K562 (cell line): ENCODE measurements around the gene ISM1. TPM values are rescaled to one million over a fixed set of nuclear protein-coding genes. Genes with fewer than 3 reads are reported as not detected.

Source experiments
- ATAC-seq: fragments of 200-7000 bp; cut with Tn5 transposase; 3 replicates; pipeline ENCODE4 v1.9.1; 2020; ENCODE audit warnings: moderate library complexity
- BruUV-seq: library from RNA; stranded (reverse); fragments of 400-500 nt; replicated peaks from 2 replicates; lab custom pipeline; 2021; lab: Mats Ljungman, UMichigan
- CTCF ChIA-PET: fragments of 300-600 bp; formaldehyde crosslinking; extraction: SDS; loops from one replicate; lab custom pipeline; 2021; ENCODE audit warnings: low intra/inter-chr PET ratio; lab: Yijun Ruan, JAX
- POLR2A ChIA-PET: fragments of 300-600, 350-650 bp; sonication (Branson Sonifier 250); formaldehyde crosslinking; extraction: SDS; loops from one replicate; lab custom pipeline; 2021; ENCODE audit warnings: antibody characterized with exemption, inconsistent platforms; lab: Yijun Ruan, JAX
- DNase-seq, 4 experiments: peaks; one replicate each; pipeline versions ENCODE4 v3.0.0 to v3.0.0-alpha.2; 2011 to 2018; ENCODE audit warnings: low spot score in 3 of 4, mixed read lengths in 3 of 4; ENCODE audit errors: extremely low read depth in 1 of 4
- FAIRE-seq: peaks from 2 replicates; lab custom pipeline; 2011; peaks lifted over from hg19 to GRCh38; lab: Jason Lieb, UNC
- H2AFZ ChIP-seq: 2 replicates; pipeline ENCODE4 v1.6.0; 2011; ENCODE audit warnings: low read depth, low read length, control low read depth, inconsistent platforms
- H3K27ac ChIP-seq: fragments of 200-600 bp; 3 replicates; pipeline ENCODE4 v1.8.0; 2011; ENCODE audit warnings: low read depth, mild to moderate bottlenecking, control low read depth, inconsistent platforms, low read length, moderate library complexity, mixed read lengths; ENCODE audit errors: extremely low read depth
- H3K27me3 ChIP-seq, 2 experiments: fragments of 300-600 bp in 1 of 2; 2 replicates in 1 of 2; 3 replicates in 1 of 2; pipeline versions ENCODE4 v1.6.0 to v1.8.0; 2011; ENCODE audit warnings: inconsistent platforms in 2 of 2, low read length in 2 of 2, mild to moderate bottlenecking in 1 of 2, mixed read lengths in 1 of 2, moderate library complexity in 1 of 2; ENCODE audit not compliant: control insufficient read depth in 2 of 2, insufficient read depth in 2 of 2
- H3K36me3 ChIP-seq: fragments of 300-600 bp; 3 replicates; pipeline ENCODE4 v1.8.0; 2011; ENCODE audit warnings: mild to moderate bottlenecking, low read length, inconsistent platforms; ENCODE audit not compliant: control insufficient read depth, insufficient read depth
- H3K4me1 ChIP-seq, 2 experiments: fragments of 200-600 bp in 1 of 2; replicated peaks in 1 of 2; 2 replicates in 1 of 2; 3 replicates in 1 of 2; pipeline versions ENCODE4 v1.5.1 to v1.8.0; 2011; ENCODE audit warnings: inconsistent platforms in 2 of 2, low read length in 2 of 2, mild to moderate bottlenecking in 1 of 2, mixed read lengths in 1 of 2, moderate library complexity in 1 of 2; ENCODE audit not compliant: control insufficient read depth in 2 of 2, insufficient read depth in 2 of 2
- H3K4me2 ChIP-seq: 2 replicates; pipeline ENCODE4 v1.6.1; 2011; ENCODE audit warnings: low read length, control low read depth, inconsistent platforms, mixed read lengths; ENCODE audit not compliant: insufficient read depth
- H3K4me3 ChIP-seq: fragments of 200-600 bp; sonication (generic), shearing (Covaris generic); 2 replicates; pipeline ENCODE4 v1.5.1; 2016; ENCODE audit warnings: control low read depth, inconsistent platforms
- H3K79me2 ChIP-seq: fragments of 200-600 bp; 3 replicates; pipeline ENCODE4 v1.8.0; 2011; ENCODE audit warnings: low read length, inconsistent platforms; ENCODE audit not compliant: control insufficient read depth, insufficient read depth
- H3K9ac ChIP-seq, 2 experiments: 2 replicates each; pipeline versions ENCODE4 v1.6.0 to v1.6.1; 2011; ENCODE audit warnings: low read depth in 2 of 2, low read length in 2 of 2, control low read depth in 1 of 2, inconsistent platforms in 1 of 2, mild to moderate bottlenecking in 1 of 2, mixed read lengths in 1 of 2; ENCODE audit not compliant: insufficient read depth in 1 of 2
- H3K9me1 ChIP-seq: one replicate; pipeline ENCODE4 v1.6.0; 2011; ENCODE audit warnings: inconsistent platforms, mild to moderate bottlenecking, low read length, moderate library complexity; ENCODE audit not compliant: control insufficient read depth, insufficient read depth
- H3K9me3 ChIP-seq: replicated peaks from 2 replicates; pipeline ENCODE4 v1.5.1; 2011; ENCODE audit warnings: low read depth, low read length, inconsistent platforms; ENCODE audit not compliant: control insufficient read depth, insufficient read depth
- H4K20me1 ChIP-seq: replicated peaks from 2 replicates; pipeline ENCODE4 v1.6.1; 2011; ENCODE audit warnings: low read length, inconsistent platforms, mixed read lengths; ENCODE audit not compliant: control insufficient read depth, insufficient read depth
- EGR1 ChIP-seq: fragments of 450-650 bp; conservative IDR thresholded peaks from 2 replicates; pipeline ENCODE4 v1.6.1; 2017; ENCODE audit warnings: mild to moderate bottlenecking
- MAFG ChIP-seq: fragments of 450-650 bp; conservative IDR thresholded peaks from 2 replicates; pipeline ENCODE4 v1.6.1; 2016; ENCODE audit warnings: missing genetic modification characterization, missing compliant biosample characterization
- ZZZ3 ChIP-seq: fragments of 450-650 bp; IDR thresholded peaks from 2 replicates; pipeline ENCODE4 v1.6.1; 2016; ENCODE audit warnings: antibody characterized with exemption, mild to moderate bottlenecking, moderate library complexity
- WGBS: fragments of 100-300 bp; shearing (Covaris generic); methylation state at CpG from one replicate; pipeline ENCODE4 v1.1.6; 2016; ENCODE audit warnings: low coverage, mixed read lengths; ENCODE audit not compliant: insufficient coverage; ENCODE audit errors: missing lambda C conversion rate; 5-methylcytosine and 5-hydroxymethylcytosine counted together
- in situ Hi-C: fragments of 300-500 bp; cut with MboI; formaldehyde crosslinking; loops from 4 replicates; pipeline ENCODE4 v1.15.0; 2018; ENCODE audit warnings: inconsistent platforms, mixed read lengths
- intact Hi-C: fragments of 100-400 bp; cut with micrococcal nuclease; formaldehyde crosslinking; loops from 2 replicates; pipeline ENCODE4 v1.14.2; 2022
- polyA plus RNA-seq, 8 experiments: library from polyadenylated mRNA; depleted of rRNA in 4 of 8; stranded (reverse) in 5 of 8; unstranded in 3 of 8; fragments of >200 nt; fragmentation: Nextera tagmentation in 2 of 8; fragmentation: Illumina TruSeq in 1 of 8; extraction: Ambion mirVana in 2 of 8; extraction: Trizol in 1 of 8; gene quantifications; 2 replicates each; pipeline versions ENCODE4 v1.2.1 to v1.2.3, GENCODE V29; 2011 to 2014; ENCODE audit warnings: inconsistent platforms in 1 of 8, missing spikeins in 1 of 8
- total RNA-seq, 7 experiments: library from RNA; depleted of rRNA in 6 of 7; stranded (reverse); fragments of >200 nt in 6 of 7; fragmentation: Illumina TruSeq in 2 of 7; extraction: Trizol in 2 of 7; gene quantifications; 2 replicates each; pipeline versions ENCODE4 v1.2.1 to v1.2.3, GENCODE V29; 2011 to 2021; ENCODE audit warnings: low replicate concordance in 1 of 7

Gene ISM1
- total and polyA plus RNA-seq, 9 of the 15 experiments (the other 6 are each of a cell fraction or from before 2014, with no cell fraction given), result not detected

GRCh38 chr20:13271977-13272975, 51.2 kb downstream of the ISM1 start:
- Histone ChIP-seq H2AFZ (no peak overlapping the region), H3K4me1 (no peaks in the 10 kb centered on the region), H3K9me3 (no peaks in the 10 kb centered on the region), H3K27ac (no peak overlapping the region), H3K9ac (no peak overlapping the region)
- DNase-seq, result no peak
- WGBS, result 0% methylated on average over 8 of the region's 10 CpGs
- intact Hi-C loops, result no loop called here
- POLR2A ChIA-PET, result no interaction called here
- TF ChIP-seq EGR1, result no peak
- TF ChIP-seq ZZZ3, result no peak
- TF ChIP-seq MAFG (tag), result 0 out of 2 replicates have a peak, but pooled peaks have one; percentile 14
- TF ChIP-seq, all 486 proteins: peak for 1
- no peak overlapping the region for H3K4me3 ChIP-seq
- in situ Hi-C loops, result no loop called here
- FAIRE-seq (no peak), ATAC-seq (no peak)
- H4K20me1 ChIP-seq, result no peaks in the 10 kb centered on the region
- H3K9me1 ChIP-seq, result no peaks in the 10 kb centered on the region
- no TSS peak for BruUV-seq
- no peaks in the 10 kb centered on the region for H3K36me3 ChIP-seq
- H3K4me2 ChIP-seq, result no peak overlapping the region
- H3K27me3 ChIP-seq, result 0 out of 5 replicates have a peak, but pooled peaks cover 0 to 4% of the 10 kb centered on the region in 2 experiments
- H3K79me2 ChIP-seq, result no peaks in the 10 kb centered on the region
- CTCF ChIA-PET, result no interaction called here
